ENCODE measurements around the gene AP5M1. TPM values are rescaled to one million over a fixed set of nuclear protein-coding genes. Genes with fewer than 3 reads are reported as not detected.

Gene AP5M1
- total RNA-seq, 1 donor from 2014 or later: 39.2 TPM

- Mint-ChIP-seq H3K27me3 (ENCODE audit: low read depth) (no peaks in the 10 kb centered on the region), H3K9me3 (ENCODE audit: low read depth) (no peaks in the 10 kb centered on the region), H3K4me1 (ENCODE audit: low read depth) (peaks cover 30% of the 10 kb centered on the region), H3K4me3 (ENCODE audit: unreplicated experiment) (no peak overlapping the region), H3K27ac (ENCODE audit: unreplicated experiment) (no peak overlapping the region), H3K36me3 (ENCODE audit: low read depth) (peaks cover 9% of the 10 kb centered on the region)
- no peak for TF ChIP-seq CTCF (IDR thresholded peaks at IDR 0.05)
- no peak for DNase-seq (ENCODE audit: low spot score)
Measured at GRCh38 chr14:57274551-57274950, 5.8 kb downstream of the AP5M1 start.

DNA sequence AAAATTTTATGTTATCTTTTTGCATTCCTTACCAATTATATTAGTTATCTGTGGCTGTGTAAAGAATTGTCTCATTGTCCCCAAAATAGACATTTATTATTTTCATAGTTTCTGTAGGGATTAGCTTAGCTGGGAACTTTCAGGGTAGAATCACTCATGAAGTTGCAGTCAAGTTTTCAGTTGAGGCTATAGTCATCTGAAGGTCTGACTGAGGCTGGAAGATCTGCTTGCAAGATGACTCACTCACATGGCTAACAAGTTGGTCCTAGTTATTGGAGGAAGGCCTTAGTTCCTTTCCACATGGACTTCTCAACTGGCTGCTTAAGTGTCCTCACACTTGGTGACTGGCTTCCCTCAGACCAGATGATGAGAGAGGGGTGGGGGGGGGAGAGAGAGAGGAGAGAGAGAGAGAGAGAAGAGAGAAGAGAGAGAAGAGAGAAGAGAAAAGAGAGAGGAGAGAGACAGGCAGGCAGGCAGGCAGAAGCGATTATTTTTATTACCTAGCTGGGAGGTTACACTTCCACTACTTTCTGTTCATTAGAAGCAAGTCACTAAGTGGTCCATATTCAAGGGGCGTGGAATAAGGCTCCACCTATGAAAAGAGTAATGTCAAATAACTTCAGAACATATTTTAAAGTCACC lies 6.4 kb downstream of the AP5M1 start:
- H3K36me3 Mint-ChIP-seq (ENCODE audit: low read depth): peaks cover 9% of the 10 kb centered on the region
- TF ChIP-seq CTCF (IDR thresholded peaks at IDR 0.05): no peak
- no peak overlapping the region for H3K27ac Mint-ChIP-seq (ENCODE audit: unreplicated experiment)
- no peaks in the 10 kb centered on the region for H3K27me3 Mint-ChIP-seq (ENCODE audit: low read depth)
- DNase-seq (ENCODE audit: low spot score): no peak
- no peaks in the 10 kb centered on the region for H3K9me3 Mint-ChIP-seq (ENCODE audit: low read depth)
- H3K4me3 Mint-ChIP-seq (ENCODE audit: unreplicated experiment): no peak overlapping the region
- H3K4me1 Mint-ChIP-seq (ENCODE audit: low read depth): peaks cover 25% of the 10 kb centered on the region

DNA sequence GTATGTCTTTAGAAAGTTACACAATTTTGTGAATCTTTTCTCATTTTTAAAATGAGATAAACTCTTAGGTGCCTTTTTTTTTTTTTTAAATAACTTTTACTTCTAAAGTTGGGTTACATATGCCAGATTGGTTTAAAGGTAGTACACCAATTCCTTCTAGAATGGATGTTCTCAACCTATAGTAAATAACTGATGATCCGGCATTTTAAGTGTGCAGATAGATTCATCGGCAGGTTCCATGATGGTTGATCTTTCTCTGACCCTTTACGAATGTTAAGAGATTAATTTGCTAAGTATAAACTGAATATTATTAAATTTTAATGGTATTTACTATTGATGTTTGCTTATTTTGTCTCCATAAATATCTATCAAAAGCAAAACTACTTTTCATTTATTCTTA lies 8.3 kb downstream of the AP5M1 start:
- Mint-ChIP-seq H3K36me3 (ENCODE audit: low read depth) (peaks cover 13% of the 10 kb centered on the region), H3K27me3 (ENCODE audit: low read depth) (no peaks in the 10 kb centered on the region), H3K4me1 (ENCODE audit: low read depth) (peaks cover 6% of the 10 kb centered on the region), H3K9me3 (ENCODE audit: low read depth) (no peaks in the 10 kb centered on the region), H3K4me3 (ENCODE audit: unreplicated experiment) (no peak overlapping the region), H3K27ac (ENCODE audit: unreplicated experiment) (no peak overlapping the region)
- no peak for DNase-seq (ENCODE audit: low spot score)
- no peak for TF ChIP-seq CTCF (IDR thresholded peaks at IDR 0.05)

- no peaks in the 10 kb centered on the region for H3K4me1 Mint-ChIP-seq (ENCODE audit: low read depth)
- no peaks in the 10 kb centered on the region for H3K9me3 Mint-ChIP-seq (ENCODE audit: low read depth)
- peaks cover 6% of the 10 kb centered on the region for H3K36me3 Mint-ChIP-seq (ENCODE audit: low read depth)
- no peak for DNase-seq (ENCODE audit: low spot score)
- H3K27me3 Mint-ChIP-seq (ENCODE audit: low read depth): no peaks in the 10 kb centered on the region
- no peak overlapping the region for H3K4me3 Mint-ChIP-seq (ENCODE audit: unreplicated experiment)
- H3K27ac Mint-ChIP-seq (ENCODE audit: unreplicated experiment): no peak overlapping the region
- TF ChIP-seq CTCF (IDR thresholded peaks at IDR 0.05): no peak
Measured at GRCh38 chr14:57287745-57288144, 19.0 kb downstream of the AP5M1 start.

GRCh38 chr14:57290751-57291150 lies 22.0 kb downstream of the AP5M1 start:
- DNase-seq (ENCODE audit: low spot score): no peak
- Mint-ChIP-seq H3K4me3 (ENCODE audit: unreplicated experiment) (no peak overlapping the region), H3K9me3 (ENCODE audit: low read depth) (no peaks in the 10 kb centered on the region), H3K27ac (ENCODE audit: unreplicated experiment) (no peak overlapping the region), H3K4me1 (ENCODE audit: low read depth) (no peaks in the 10 kb centered on the region), H3K36me3 (ENCODE audit: low read depth) (peaks cover 6% of the 10 kb centered on the region), H3K27me3 (ENCODE audit: low read depth) (no peaks in the 10 kb centered on the region)
- TF ChIP-seq CTCF (IDR thresholded peaks at IDR 0.05): no peak

Data from chondrocyte (in vitro differentiated cells).